Muscle of back (tissue), 11 donors: ENCODE results near the gene GPA33. TPM values are rescaled to one million over a fixed set of nuclear protein-coding genes. Genes with fewer than 3 reads are reported as not detected.

Experiments used
- DNase-seq, 3 donors: peaks; one replicate each; pipeline versions ENCODE4 v3.0.0 to v3.0.0-alpha.2; 2013
- polyA plus RNA-seq, 10 donors: library from polyadenylated mRNA; unstranded; fragments of 120-200 nt; gene quantifications; one replicate each; pipeline ENCODE4 v1.2.1, GENCODE V29; 2013; ENCODE audit not compliant: insufficient read length in 10 of 10

GPA33 gene
- polyA plus RNA-seq, 10 donors = 0.16 to 0.51 (median 0.24) TPM; not detected in 2

DNA sequence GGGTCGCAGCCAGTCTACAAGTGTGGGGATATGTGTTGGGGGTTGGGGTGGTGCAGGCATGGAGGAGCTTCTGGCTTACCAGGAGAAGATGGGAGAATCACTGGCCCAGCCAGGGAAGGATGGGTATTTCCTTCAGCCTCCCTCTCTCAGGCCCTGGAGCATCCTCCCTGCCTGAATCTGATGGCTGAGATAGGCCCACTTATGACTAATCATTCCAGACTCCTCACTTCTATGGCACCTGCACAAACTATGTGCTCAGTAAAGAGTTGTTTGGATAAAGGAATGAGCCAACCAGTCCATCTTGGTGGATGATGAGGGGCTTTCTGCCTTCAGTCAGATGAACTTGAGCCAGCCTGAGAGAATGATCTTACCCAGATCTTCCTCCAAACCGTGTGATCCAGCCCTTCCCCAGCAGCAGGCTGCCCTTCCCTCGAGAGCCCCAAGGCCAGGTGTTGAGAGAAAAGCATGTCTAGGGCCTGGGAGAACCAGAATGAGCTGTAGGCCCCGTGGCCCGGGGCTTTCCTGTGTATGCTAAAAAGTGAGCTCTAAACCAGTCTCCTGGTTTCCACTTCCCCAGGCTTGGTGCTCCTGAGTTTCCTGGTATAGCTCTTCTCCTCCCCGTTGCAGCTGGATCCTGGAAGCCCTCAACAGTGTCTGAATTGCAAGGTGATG is 1.3 kb downstream of the GPA33 start:
- no peak for DNase-seq

DNA sequence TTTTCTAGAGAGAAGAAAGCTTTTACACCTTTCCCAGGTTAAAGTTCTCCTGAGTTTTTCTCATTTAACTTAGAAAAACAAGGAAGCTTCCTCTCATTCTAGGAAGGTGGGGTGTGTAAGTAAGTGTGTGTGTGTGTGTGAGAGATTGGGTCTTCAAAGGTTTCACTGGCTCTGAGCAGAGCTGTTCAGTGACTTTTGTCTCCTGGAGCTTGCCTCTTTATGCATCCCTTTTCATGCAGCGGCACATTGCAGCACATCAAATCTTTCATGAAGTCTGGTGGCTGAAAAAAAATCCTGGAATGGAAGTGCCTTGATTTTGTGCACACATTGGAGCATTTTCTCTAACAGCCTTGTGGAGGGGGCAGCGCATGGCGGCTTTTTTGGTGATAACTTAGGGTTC is 3.4 kb downstream of the GPA33 start:
- no peak for DNase-seq

DNA sequence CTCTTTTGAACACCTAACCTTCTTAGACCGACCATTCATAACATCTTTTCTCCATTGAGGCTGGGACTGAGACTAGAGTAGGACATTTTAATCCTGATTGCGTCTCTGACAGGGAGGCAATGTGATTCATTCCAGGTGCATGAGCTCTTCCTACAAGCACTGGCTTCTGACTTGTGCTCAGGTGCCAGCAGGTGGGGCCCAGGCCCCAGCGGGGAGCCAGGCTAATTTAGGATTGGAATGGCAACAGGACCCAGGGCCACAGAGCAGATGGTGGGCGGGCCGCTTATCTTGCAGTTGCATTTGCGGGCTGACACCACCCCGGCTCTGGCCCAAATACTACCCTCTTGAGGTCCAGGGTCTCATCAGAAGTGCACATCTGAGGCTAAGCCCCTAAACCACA is 4.1 kb downstream of the GPA33 start:
- no peak for DNase-seq

DNA sequence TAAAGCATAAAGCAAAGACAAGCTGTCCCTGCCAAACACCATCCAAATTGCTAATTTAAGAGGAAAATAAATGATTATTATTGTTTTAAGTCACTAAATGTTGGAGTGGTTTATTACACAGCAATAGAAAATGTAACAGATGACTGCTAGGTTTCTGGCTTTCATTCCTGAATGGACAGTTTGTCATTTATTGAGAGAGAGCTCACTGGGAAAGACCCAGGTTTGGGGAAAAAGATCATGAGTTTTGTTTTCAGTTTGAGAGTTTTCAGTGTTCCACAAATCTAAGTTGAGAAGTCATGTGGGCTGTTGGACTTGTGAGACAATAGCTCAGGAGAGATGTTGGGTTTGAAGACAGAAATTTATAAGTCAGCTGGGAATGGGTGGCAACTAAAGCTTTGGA is 5.4 kb downstream of the GPA33 start:
- no peak for DNase-seq

DNA sequence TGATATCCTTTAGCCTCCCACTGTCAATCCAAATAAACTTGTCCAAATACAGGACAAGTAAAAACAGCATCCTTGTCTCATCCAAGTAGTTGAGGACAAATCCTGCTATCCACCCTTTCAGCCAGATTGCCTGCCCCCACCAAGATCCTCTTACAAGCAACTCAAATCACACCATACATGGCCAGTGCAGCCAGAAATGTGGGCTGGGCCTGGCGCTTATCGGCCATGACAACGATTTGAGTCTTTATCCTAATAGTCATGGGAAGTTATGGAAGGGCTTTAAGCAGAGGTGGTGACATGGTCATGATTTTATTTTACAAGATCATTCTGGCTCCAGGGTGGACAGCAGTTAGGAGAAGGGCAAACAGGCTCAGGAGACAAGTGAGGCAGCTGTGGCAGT is 6.3 kb downstream of the GPA33 start:
- no peak for DNase-seq

DNA sequence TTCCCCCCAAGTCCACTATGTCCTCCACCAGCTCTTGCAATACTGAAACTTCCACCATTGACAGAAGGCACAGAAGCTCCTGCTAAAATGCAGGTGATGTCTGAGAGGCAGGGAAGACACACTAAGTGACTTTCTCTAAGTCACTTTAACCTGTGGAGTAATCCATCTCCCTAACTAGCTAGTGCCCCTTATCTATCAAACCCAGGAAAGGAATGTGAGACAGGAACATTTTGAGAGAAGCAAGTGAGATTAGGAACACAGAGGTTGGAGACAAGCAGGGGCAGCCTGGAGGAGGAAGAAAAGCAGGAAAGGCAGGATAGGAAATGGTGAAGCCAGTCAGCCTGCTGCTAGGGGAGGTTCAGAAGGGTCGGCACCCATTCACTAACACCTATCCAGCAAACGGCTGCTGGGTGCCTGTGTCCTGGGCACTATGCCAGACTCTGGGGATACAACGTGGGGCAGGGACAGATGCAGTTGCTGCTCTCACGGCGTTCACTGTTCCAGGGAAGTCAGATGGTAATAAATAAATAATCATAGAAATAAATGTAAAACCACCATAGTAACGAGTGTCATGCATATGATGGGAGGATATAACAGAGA is 7.0 kb downstream of the GPA33 start:
- no peak for DNase-seq

DNA sequence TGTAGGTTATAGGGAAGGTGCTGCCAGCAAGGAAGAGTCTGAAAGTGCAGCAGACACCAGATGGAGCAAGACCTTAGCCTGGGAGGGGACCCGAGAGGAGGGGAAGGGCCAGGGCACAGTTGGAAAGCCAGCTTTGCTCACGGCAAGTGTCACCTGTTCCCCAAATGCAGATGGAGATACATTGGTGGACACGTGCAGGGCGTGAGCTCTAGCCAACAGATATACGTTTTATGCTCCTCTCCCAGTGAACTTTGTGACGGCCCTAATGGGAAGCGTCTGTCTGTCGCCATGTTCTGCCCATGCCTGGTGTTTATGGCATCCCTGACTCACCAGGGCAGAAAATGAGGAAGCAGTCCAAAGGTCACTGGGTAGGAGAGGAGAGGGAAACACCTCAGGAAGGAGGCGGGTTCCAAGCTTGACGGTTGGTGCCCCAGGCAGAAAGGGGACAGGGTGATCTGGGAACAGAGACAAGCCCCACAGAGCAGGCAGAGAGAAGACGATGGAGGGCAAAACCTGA is 7.6 kb downstream of the GPA33 start:
- DNase-seq = no peak

DNA sequence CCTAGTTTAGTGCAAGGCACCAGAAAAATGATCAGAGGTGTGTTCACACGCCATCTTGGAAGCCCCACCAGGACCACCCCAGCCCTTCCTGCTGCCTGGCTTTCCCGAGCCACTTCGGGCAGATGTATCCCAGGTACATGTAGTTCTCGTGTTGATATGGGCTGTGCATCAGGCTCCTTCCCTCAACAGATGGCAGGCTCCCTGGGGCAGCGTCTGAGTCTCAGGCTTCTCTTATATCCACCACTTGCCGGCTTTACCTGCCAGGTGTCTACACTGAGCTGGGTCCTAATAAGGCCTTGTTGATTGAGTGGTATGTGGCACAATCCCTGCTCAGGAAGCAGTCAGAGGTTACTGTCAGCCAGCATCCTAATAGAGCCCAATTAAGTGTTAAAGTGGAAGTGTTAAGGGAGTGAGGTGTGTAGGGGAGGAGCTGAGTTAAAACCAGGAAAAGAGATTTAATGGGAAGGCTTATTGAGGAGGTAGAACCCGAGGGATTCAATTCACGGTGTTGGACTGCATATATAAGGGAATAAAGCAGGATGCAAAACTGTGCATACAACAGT is 8.5 kb downstream of the GPA33 start:
- no peak for DNase-seq

DNA sequence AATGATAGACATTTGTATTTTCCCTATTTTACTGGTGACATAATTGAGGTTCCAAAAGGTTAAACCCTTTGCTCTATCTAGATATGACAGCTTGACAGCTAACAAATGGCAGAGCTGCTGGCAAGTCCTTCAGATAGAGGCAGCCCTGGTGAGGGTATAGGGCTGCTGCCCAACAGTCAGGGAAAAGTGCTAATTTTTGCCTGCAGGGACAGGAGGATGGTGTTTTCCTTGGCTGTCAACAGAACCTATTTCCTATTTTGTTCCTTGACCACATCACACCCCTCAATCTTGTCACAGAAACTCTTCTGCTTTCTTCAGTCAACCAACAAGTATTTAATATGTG is 12.3 kb downstream of the GPA33 start:
- DNase-seq = no peak

DNA sequence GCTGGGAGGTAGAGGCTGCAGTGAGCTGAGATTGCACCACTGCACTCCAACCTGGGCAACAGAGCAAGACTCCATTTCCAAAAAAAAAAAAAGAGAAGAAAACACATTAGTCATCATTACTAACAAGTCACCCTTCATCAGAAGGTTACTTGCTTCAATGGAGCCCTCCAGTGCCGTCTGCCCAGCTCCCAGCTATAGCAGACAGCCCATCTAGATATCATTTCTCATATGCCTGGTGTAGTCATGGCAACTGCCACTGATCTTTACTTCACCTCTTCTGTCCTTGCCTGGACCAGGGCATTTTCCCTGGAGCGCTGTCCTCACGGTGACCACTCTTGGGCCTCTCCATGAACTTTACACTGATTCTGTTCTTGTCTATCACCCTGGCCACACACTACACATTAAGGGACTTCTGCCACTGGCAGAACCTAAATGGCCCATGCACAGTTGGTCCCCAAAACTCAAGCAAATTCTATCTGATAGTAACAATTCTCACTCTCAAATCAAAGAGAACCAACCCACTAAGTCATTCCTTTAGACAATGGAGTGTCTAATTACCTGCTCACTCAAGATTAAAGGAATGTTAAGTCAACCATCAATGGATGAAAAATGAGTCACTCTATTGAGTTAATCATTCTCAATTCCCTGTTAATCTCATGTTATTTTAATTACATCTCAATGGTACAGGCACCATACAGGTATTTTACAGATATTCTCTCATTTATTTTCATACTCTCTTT is 12.9 kb downstream of the GPA33 start:
- DNase-seq = no peak

DNA sequence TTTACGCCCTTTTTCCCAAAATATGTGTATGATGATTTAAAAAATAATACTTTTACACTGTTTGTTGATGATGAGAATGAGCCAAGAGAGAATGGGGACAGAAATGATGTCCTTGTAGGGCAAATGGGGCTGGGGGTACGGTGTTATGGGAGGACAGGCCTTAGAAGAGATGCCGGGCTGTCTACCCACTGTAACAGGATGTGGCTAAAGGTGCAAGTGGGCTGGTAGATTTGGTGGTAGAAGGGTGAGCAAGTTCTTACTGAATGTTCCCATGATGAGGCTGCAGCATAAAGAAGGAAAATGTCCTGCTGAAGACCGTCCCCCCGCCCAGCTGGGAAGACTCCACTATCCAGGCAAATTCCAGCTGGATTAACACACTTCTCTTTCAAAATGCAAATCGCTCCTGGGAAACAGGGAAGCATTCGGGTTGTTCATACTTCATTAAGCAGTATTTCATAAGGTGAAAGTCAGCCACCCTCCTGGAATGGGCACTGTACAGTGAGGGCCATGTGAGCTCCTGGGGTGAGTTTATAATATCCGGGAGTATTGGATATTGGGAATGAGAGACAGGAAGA is 14.0 kb downstream of the GPA33 start:
- no peak for DNase-seq

DNA sequence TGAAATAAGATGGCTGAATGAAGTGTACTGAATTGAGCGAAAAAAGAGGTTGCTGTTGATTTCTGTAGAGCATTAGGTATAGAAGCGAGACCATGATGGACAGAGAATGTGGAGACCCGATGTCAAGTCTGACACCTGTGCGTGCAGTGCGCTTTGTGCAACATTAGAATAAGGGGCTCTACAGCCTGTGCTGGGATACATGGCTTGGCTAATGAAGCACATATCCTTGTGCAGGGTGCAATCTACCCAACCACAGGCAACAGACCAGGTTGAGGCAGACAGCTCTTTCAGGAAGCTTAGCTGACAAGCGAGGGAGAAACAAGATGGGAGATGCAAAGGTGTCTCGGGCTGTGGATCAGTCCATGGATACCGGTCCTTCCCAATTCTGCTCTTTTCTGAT is 18.9 kb downstream of the GPA33 start:
- DNase-seq = no peak

DNA sequence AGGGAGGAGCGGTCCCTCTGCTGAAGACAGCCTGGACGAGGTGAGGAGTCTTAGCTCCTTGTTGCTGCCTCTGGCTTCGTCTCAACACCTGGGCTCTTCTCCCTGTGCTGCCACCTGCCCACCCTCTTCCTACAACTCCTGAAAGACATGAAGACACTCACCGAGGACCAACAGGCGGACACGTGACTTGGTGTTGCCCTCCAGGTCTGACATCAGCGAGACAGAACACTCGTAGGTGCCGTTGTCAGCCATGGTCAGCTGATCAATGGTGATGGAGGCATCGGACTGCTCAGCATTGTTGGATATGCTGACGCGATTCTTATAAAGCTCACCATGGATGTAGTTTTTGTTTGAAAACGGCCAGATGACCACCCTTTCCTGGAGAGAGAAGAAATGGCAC is 21.4 kb downstream of the GPA33 start:
- DNase-seq = no peak

DNA sequence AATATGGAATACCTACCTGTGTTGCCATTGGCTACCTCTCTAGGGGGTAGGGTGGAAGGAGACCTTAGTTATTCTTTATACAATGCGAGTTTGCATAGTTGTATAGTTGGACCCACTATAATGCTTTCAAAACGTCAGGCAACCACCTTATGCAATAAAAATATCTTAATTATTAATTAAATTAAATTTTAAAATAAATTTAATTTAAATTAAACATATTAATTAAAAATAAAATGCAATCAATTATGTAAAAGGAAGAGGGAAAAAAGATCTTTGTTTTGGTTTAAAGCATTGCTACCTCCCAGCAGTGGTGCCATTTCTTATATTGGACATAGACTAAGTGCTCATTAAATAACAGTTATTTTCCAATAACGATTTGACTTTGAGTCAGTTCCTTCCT is 22.3 kb downstream of the GPA33 start:
- no peak for DNase-seq

DNA sequence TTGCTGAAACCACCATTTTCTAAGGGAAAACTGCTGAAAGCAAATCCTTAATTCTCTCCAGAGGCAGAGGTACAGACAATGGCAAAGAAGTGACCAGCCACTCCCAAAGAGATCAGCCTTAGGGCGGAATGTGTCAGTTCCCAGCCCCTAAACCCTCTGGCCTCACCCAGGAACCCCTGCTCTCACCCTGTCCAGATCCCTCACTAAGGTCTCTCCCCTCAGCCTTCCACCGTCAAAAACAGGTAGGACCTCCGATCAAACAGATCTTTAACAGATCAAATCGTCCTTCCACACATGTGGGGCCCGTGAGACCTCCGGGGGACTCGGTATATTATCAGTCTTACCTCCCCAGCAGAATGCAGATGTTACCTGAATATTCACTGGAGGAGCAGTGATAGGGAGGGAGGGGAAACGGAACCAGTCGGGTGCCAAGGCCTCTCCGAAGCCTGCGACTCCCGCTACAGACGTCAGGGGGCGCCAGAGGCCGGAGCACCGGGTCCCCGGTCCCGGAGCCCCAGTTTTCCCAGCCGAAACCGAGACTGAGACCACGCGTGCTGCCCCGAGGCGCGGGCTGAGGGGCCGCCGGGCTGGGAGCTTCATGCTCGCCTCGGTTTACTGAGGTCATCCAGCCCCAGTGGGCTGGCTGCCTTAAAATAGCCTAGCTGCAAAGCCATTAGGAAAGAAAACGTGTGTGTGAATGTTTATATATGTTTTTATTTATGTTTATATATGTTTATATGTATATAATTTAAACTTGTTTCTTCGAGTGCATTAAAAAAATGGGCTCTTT is 23.6 kb downstream of the GPA33 start:
- peak; percentile 31 to 83 (median 76) for DNase-seq

DNA sequence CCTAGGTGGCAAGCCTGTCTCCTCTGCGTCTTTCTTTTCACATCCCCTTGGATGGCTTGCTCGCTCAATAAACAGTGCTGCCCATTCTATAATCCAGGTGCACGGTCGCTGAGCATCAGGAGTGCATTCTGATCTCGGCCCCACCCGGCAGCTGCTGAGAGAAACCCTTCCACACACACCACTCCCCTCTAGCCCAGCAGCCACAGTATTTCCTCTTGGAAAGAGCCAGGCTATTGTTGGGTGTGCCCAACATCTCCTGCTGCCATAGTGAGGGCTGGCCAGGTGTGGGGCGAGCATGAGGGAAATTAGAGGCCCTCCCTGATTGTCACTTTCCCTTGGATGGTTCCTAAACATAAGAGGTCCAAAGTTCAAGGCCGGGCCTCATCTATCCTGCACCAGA is 24.7 kb downstream of the GPA33 start:
- DNase-seq = no peak

DNA sequence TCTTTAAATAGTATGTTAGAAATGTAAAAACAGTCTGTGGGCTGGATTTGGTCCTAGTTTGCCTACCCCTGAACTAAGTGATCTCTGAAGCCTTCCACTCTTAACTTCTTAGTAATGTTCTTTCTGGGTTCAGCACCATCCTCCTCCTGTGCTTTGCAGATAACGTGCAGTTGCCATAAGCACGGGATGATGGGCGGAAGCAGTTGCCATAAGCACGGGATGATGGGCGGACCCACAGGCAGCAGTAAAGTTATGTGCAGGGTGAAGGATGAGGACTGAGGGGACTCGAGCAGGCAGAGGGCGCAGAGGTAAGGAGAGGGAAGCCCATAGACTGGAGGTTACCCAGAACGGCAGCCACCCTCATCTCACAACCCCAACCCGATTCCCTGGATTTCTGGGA is 25.6 kb downstream of the GPA33 start:
- DNase-seq = no peak

DNA sequence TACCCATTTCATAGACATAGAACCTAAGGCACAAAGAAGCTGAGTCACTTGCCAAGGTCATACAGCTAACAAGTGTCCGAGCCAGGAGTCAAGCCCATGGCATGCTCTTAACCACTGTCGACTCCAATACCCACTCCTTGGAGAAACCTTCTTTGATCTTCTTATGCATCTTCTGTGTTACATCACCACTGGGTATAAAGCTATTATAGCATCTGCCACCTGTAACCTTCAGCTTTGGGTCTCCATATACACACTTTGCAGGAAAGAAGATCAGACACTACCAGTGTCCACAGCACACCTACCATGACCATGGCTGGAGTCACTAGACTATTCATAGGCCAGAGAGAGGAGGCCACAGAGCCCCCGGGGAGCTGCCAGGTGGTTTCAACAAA is 29.1 kb downstream of the GPA33 start:
- DNase-seq = no peak

DNA sequence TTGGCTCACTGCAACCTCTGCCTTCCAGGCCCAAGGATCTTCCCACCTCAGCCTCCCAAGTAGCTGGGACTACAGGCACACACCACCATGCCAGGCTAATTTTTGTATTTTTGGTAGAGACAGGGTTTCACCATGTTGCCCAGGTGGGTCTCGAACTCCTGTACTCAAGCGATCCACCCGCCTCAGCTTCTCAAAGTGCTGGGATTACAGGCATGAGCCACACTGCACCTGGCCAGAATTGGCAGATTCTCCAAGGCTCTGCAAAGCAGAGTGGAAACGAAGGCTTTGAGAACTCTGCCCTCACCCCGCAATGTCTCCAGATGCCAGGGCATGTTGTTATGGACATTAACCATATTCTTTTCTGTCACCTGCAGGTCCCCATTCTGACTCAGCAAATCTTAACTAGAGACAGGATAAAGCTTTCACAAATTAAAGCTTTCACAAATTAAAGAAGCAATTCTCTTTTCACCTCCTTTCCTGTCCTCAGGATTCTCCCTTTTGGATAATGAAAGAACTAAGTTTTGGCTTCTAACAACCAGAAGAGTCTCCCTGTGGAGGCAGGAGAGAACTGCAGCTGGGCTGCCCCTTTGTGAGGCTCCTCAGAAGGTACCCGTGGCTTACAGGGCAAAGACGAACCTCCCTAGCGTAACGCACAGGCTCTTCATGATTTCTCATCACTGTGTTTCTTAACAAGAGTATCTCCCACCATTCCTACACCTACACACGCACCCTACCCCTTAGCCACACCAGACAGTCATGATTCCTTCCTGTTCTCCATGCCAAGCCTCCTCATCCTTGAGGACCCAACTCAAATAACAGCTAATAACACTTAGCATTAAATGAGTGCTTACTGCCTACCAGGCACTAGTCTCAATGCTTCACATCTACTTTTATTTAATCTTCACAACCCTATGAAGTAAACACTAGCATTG is 29.8 kb downstream of the GPA33 start:
- no peak for DNase-seq

DNA sequence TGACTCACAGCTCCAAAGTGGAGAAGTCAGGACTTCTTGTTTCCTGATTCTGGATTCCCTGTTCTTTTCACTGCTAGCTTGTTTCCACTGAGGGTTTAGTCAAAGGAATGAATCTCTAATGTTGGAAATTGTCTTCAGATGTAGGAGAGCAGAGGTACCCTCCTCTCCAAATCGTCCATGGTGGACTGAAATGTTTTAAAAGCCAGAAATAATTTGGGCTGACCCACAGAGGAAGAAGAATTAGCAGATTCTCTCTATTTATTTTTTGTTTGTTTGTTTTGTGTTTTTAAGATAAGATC is 30.4 kb downstream of the GPA33 start:
- no peak for DNase-seq
